OCI-LY1 (cell line): ENCODE data around the gene NID1.

Experiments
- H2AFZ ChIP-seq: fragments of 200-600 bp; sonication (generic), shearing (Covaris generic); 2 replicates; pipeline ENCODE4 v1.6.0; 2014; ENCODE audit warnings: antibody characterized with exemption, mild to moderate bottlenecking, low read length
- H3F3A ChIP-seq: fragments of 200-600 bp; sonication (generic), shearing (Covaris generic); 2 replicates; pipeline ENCODE4 v1.6.0; 2014; ENCODE audit warnings: mild to moderate bottlenecking, antibody characterized with exemption, low read length, moderate library complexity; ENCODE audit not compliant: insufficient read depth
- H3K27ac ChIP-seq: fragments of 200-600 bp; sonication (generic); 2 replicates; pipeline ENCODE4 v1.5.1; 2014; ENCODE audit warnings: low read length, mixed run types, mild to moderate bottlenecking, low read depth; ENCODE audit not compliant: poor library complexity, severe bottlenecking
- H3K27me3 ChIP-seq: fragments of 200-600 bp; sonication (generic); 2 replicates; pipeline ENCODE4 v1.6.0; 2014; ENCODE audit warnings: antibody characterized with exemption, mild to moderate bottlenecking, low read length, moderate library complexity; ENCODE audit not compliant: insufficient read depth
- H3K36me3 ChIP-seq: fragments of 200-600 bp; sonication (generic); 2 replicates; pipeline ENCODE4 v1.6.1; 2014; ENCODE audit warnings: mild to moderate bottlenecking, antibody characterized with exemption, low read length, moderate library complexity, mixed read lengths; ENCODE audit not compliant: insufficient read depth
- H3K4me1 ChIP-seq: fragments of 200-600 bp; sonication (generic); 2 replicates; pipeline ENCODE4 v1.5.1; 2014; ENCODE audit warnings: mild to moderate bottlenecking, low read length, moderate library complexity; ENCODE audit not compliant: insufficient read depth, severe bottlenecking
- H3K4me2 ChIP-seq: fragments of 200-600 bp; sonication (generic), shearing (Covaris generic); 2 replicates; pipeline ENCODE4 v1.6.1; 2014; ENCODE audit warnings: low read length
- H3K4me3 ChIP-seq: fragments of 200-600 bp; sonication (generic); 2 replicates; pipeline ENCODE4 v1.5.1; 2014; ENCODE audit warnings: low read length, low read depth, mild to moderate bottlenecking, mixed read lengths; ENCODE audit not compliant: poor library complexity, severe bottlenecking
- H3K79me2 ChIP-seq: fragments of 200-600 bp; shearing (Covaris generic); 2 replicates; pipeline ENCODE4 v1.6.1; 2016; ENCODE audit warnings: mixed run types, low read length, mixed read lengths; ENCODE audit not compliant: insufficient read depth
- H3K9ac ChIP-seq: fragments of 200-600 bp; sonication (generic), shearing (Covaris generic); 2 replicates; pipeline ENCODE4 v1.6.1; 2014; ENCODE audit warnings: mild to moderate bottlenecking, low read length, mixed read lengths
- H3K9me2 ChIP-seq: fragments of 200-600 bp; sonication (generic), shearing (Covaris generic); 2 replicates; pipeline ENCODE4 v1.6.1; 2014; ENCODE audit warnings: low read depth, mild to moderate bottlenecking, low read length, mixed read lengths
- H3K9me3 ChIP-seq: fragments of 200-600 bp; shearing (Covaris generic); 2 replicates; pipeline ENCODE4 v1.6.1; 2014; ENCODE audit warnings: low read length, mixed read lengths
- H4K20me1 ChIP-seq: fragments of 200-600 bp; sonication (generic), shearing (Covaris generic); 2 replicates; pipeline ENCODE4 v1.6.0; 2016; ENCODE audit warnings: mild to moderate bottlenecking, low read length; ENCODE audit not compliant: insufficient read depth
- EZH2 ChIP-seq: fragments of 200-600 bp; sonication (generic), shearing (Covaris generic); IDR thresholded peaks from 2 replicates; pipeline ENCODE4 v1.8.0; 2017; ENCODE audit warnings: borderline replicate concordance, mixed run types, mild to moderate bottlenecking, antibody characterized with exemption, low read length, moderate library complexity, mixed read lengths
- TF ChIP-seq, protein P1 (sequence below): fragments of 200-600 bp; sonication (generic), shearing (Covaris generic); IDR thresholded peaks from 2 replicates; pipeline ENCODE4 v1.5.1; 2017; ENCODE audit warnings: mild to moderate bottlenecking, antibody characterized with exemption, low read length, moderate library complexity, mixed read lengths

Gene NID1

DNA sequence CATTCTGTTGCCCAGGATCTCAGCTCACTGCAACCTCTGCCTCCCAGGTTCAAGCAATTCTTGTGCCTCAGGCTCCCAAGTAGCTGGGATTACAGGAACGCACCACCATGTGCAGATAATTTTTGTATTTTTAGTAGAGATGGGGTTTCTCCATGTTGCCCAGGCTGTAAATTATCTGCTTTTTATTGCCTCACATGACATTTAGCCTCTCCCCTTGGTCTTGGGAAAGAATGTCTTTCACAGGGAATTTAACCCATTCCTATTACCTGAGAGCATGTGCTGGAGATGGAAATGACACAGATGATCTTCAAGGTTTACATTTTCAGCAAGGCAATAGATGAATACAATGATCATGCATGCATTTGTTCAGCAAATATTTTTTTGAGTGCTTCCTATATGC lies 75.8 kb downstream of the NID1 start:
- no peaks in the 10 kb centered on the region for H3F3A ChIP-seq
- no peak overlapping the region for H3K4me2 ChIP-seq
- no peaks in the 10 kb centered on the region for H3K9me3 ChIP-seq
- no peak overlapping the region for H2AFZ ChIP-seq
- H3K9me2 ChIP-seq: no peaks in the 10 kb centered on the region
- H3K4me3 ChIP-seq: no peak overlapping the region
- no peaks in the 10 kb centered on the region for H3K79me2 ChIP-seq
- no peak overlapping the region for H3K9ac ChIP-seq
- no peaks in the 10 kb centered on the region for H3K4me1 ChIP-seq
- peaks cover 4% of the 10 kb centered on the region; the same call in 1 of the 2 replicates for H3K27me3 ChIP-seq
- H3K27ac ChIP-seq: no peak overlapping the region
- TF ChIP-seq, protein P1, sequence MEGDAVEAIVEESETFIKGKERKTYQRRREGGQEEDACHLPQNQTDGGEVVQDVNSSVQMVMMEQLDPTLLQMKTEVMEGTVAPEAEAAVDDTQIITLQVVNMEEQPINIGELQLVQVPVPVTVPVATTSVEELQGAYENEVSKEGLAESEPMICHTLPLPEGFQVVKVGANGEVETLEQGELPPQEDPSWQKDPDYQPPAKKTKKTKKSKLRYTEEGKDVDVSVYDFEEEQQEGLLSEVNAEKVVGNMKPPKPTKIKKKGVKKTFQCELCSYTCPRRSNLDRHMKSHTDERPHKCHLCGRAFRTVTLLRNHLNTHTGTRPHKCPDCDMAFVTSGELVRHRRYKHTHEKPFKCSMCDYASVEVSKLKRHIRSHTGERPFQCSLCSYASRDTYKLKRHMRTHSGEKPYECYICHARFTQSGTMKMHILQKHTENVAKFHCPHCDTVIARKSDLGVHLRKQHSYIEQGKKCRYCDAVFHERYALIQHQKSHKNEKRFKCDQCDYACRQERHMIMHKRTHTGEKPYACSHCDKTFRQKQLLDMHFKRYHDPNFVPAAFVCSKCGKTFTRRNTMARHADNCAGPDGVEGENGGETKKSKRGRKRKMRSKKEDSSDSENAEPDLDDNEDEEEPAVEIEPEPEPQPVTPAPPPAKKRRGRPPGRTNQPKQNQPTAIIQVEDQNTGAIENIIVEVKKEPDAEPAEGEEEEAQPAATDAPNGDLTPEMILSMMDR: no peak
- no peak for TF ChIP-seq EZH2
- H4K20me1 ChIP-seq: no peaks in the 10 kb centered on the region
- H3K36me3 ChIP-seq: no peaks in the 10 kb centered on the region

DNA sequence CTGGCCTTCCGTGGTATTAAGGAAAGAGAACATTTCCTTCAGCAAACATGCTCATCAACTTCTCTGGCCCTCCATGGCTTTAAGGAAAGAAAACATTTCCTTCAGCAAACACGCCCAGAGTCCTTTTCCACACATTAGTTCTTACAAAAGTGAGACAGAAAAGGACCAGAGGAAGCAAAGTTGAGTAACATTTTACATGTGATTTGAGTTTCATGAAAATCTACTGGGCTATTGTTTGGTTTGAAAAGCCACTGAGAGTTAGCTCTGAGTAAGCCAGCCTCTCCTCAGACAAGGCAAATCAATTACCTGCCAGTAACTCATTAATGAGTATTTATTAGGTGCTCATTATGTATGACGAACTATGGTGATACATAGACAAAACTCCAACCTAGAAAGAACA lies 78.0 kb downstream of the NID1 start:
- Histone ChIP-seq H3K27me3 (peaks cover 4% of the 10 kb centered on the region; the same call in 1 of the 2 replicates), H3K9ac (no peak overlapping the region), H3K4me1 (no peaks in the 10 kb centered on the region), H3F3A (no peaks in the 10 kb centered on the region), H2AFZ (no peak overlapping the region), H3K4me2 (no peak overlapping the region), H3K9me3 (no peaks in the 10 kb centered on the region), H3K9me2 (no peaks in the 10 kb centered on the region), H3K79me2 (no peaks in the 10 kb centered on the region), H4K20me1 (no peaks in the 10 kb centered on the region), H3K36me3 (no peaks in the 10 kb centered on the region), H3K4me3 (no peak overlapping the region), H3K27ac (no peak overlapping the region)
- TF ChIP-seq EZH2: no peak
- TF ChIP-seq, protein P1: no peak

DNA sequence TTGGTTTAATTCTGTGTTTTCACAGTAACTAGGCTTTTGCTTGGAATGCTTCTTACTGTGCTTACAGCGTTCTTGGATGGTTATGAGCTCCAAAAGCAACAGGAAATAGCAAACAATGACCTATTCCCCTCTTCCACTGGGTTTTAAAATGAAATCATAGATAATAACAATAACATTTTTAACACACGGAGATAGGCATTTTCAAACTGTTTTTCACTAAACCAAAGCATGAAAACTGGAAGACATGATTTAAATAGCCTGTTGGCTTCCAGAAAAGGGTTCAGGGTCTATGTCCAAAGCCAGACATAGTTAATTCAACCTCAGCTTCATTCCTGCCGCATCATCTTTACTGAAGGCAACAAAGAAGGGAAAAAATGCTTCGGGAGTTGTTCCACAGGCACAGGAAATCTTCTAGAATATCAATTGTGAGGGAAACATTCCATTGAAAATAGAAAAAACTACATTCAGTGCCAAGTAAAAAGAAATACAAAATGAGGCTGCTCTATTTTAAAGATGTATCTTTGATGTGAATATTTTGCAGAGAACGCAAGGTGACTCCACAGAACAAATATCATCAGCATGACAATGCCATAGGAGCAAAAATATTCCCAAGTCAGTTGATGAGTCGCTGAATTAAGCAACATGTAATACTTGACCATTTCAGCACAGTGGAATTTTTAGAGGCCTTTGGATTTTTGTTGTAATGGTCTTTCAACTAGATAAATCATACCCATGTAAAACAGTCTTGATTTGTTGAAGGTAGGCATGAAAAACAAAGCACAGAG lies 80.7 kb downstream of the NID1 start:
- Histone ChIP-seq H2AFZ (no peak overlapping the region), H3K9me3 (no peaks in the 10 kb centered on the region), H4K20me1 (no peaks in the 10 kb centered on the region), H3K9me2 (no peaks in the 10 kb centered on the region), H3K79me2 (no peaks in the 10 kb centered on the region), H3K9ac (no peak overlapping the region), H3K36me3 (no peaks in the 10 kb centered on the region), H3K27me3 (peaks cover 4% of the 10 kb centered on the region; the same call in 1 of the 2 replicates), H3K4me1 (no peaks in the 10 kb centered on the region), H3K27ac (no peak overlapping the region), H3K4me2 (no peak overlapping the region), H3F3A (no peaks in the 10 kb centered on the region), H3K4me3 (no peak overlapping the region)
- TF ChIP-seq, protein P1: no peak
- no peak for TF ChIP-seq EZH2
